CD8-positive, alpha-beta memory T cell (primary cell): ENCODE measurements around the gene OPA1. TPM values are rescaled to one million over a fixed set of nuclear protein-coding genes. Genes with fewer than 3 reads are reported as not detected.

Experiments used
- CTCF ChIA-PET: fragments of 350-600 bp; sonication (Branson Sonifier 250); formaldehyde crosslinking; loops from one replicate; lab custom pipeline; 2021; ENCODE audit warnings: antibody characterized with exemption; lab: Charles Lee
- POLR2A ChIA-PET: fragments of 350-600 bp; sonication (Branson Sonifier 250); formaldehyde crosslinking; loops from one replicate; lab custom pipeline; 2021; ENCODE audit warnings: antibody characterized with exemption; lab: Charles Lee
- DNase-seq, 5 donors: peaks; one replicate each; pipeline versions ENCODE4 v3.0.0 to v3.0.0-alpha.2; 2020 to 2022; ENCODE audit warnings: mixed read lengths in 1 of 5
- H3K27ac ChIP-seq: one replicate; pipeline ENCODE4 v1.7.0; 2013; ENCODE audit warnings: low read depth, mild to moderate bottlenecking, low read length, moderate library complexity
- H3K27me3 ChIP-seq: 2 replicates; pipeline ENCODE4 v1.7.0; 2013; ENCODE audit warnings: low read length, mild to moderate bottlenecking; ENCODE audit not compliant: insufficient read depth, poor library complexity, severe bottlenecking
- H3K36me3 ChIP-seq: 2 replicates; pipeline ENCODE4 v1.7.0; 2013; ENCODE audit warnings: mild to moderate bottlenecking, low read length, moderate library complexity; ENCODE audit not compliant: insufficient read depth
- H3K4me1 ChIP-seq: 2 replicates; pipeline ENCODE4 v1.7.0; 2013; ENCODE audit warnings: mild to moderate bottlenecking, low read length, moderate library complexity; ENCODE audit not compliant: insufficient read depth
- H3K4me3 ChIP-seq: 2 replicates; pipeline ENCODE4 v1.7.0; 2013; ENCODE audit warnings: mild to moderate bottlenecking, low read length
- H3K9me3 ChIP-seq: 2 replicates; pipeline ENCODE4 v1.7.0; 2013; ENCODE audit warnings: mild to moderate bottlenecking, low read length
- H3K27ac Mint-ChIP-seq, 8 donors: one replicate each; pipeline ENCODE4 v1.8.0; 2020 to 2021; ENCODE audit warnings: mixed read lengths in 8 of 8, mild to moderate bottlenecking in 6 of 8, inconsistent platforms in 3 of 8, moderate library complexity in 3 of 8
- H3K27me3 Mint-ChIP-seq, 2 donors: one replicate each; pipeline ENCODE4 v1.8.0; 2020 to 2021; ENCODE audit warnings: mixed read lengths in 2 of 2, mild to moderate bottlenecking in 1 of 2, moderate library complexity in 1 of 2
- H3K36me3 Mint-ChIP-seq, 3 donors: one replicate each; pipeline ENCODE4 v1.8.0; 2020 to 2021; ENCODE audit warnings: mixed read lengths in 3 of 3, inconsistent platforms in 1 of 3, mild to moderate bottlenecking in 1 of 3
- H3K4me1 Mint-ChIP-seq, 3 donors: one replicate each; pipeline ENCODE4 v1.8.0; 2020 to 2021; ENCODE audit warnings: mixed read lengths in 3 of 3, inconsistent platforms in 1 of 3, mild to moderate bottlenecking in 1 of 3
- H3K4me3 Mint-ChIP-seq, 7 donors: one replicate each; pipeline ENCODE4 v1.8.0; 2020 to 2021; ENCODE audit warnings: mixed read lengths in 7 of 7, mild to moderate bottlenecking in 6 of 7, moderate library complexity in 4 of 7, inconsistent platforms in 2 of 7
- H3K9me3 Mint-ChIP-seq, 5 donors: one replicate each; pipeline ENCODE4 v1.8.0; 2020 to 2022; ENCODE audit warnings: mixed read lengths in 5 of 5, mild to moderate bottlenecking in 3 of 5, moderate library complexity in 2 of 5, inconsistent platforms in 1 of 5
- polyA plus RNA-seq: library from polyadenylated mRNA; unstranded; fragments of 300-500 nt; fragmentation: Illumina TruSeq; gene quantifications from one replicate; pipeline ENCODE4 v1.2.3, GENCODE V29; 2021
- total RNA-seq, 2 experiments: library from RNA; stranded (reverse); gene quantifications; one replicate each; pipeline ENCODE4 v1.2.3, GENCODE V29; 2021

The OPA1 gene
- total and polyA plus RNA-seq, 3 experiments from 2014 or later, result 25.4 to 93.7 (median 86.1) TPM

DNA sequence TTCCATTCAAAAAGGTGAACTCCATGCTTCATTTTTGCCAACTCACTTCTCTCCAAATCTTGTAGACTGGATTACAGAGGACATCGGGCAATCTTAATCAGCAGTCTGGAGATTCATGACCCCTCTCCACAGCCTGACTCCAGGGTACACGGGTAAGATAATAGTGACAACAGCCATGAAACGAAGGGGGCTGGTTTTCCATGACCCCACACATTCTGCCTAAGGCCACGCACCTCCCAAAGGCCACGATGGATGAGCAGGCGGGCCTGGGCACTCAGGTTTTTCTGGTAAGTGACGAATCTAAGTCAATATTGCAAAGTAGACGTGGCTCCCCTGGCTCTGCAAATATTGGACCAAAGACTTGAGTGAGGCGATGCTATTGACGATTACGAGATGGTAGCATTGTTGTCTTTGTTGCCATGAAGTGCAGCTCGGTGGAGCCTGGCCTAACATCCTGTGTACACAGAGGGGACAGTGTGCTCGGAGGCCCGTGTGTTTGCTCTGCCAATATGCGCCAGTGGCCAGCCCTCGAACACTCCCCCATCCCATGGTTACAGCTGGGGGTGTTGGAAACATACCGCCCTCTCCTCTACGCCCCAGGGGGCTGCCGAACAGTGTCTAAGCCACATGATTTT lies 119.1 kb downstream of the OPA1 start:
- Mint-ChIP-seq H3K27me3 (peaks cover 0 to 10% of the 10 kb centered on the region in 2 donors), H3K9me3 (peaks cover 7 to 16% (median 14%) of the 10 kb centered on the region in 5 donors), H3K27ac (no peak overlapping the region), H3K36me3 (peaks cover 2 to 22% (median 7%) of the 10 kb centered on the region in 3 donors), H3K4me3 (no peak overlapping the region), H3K4me1 (peaks cover 2 to 5% (median 3%) of the 10 kb centered on the region in 3 donors)
- Histone ChIP-seq H3K27me3 (no peaks in the 10 kb centered on the region), H3K4me1 (no peaks in the 10 kb centered on the region), H3K4me3 (no peak overlapping the region), H3K9me3 (no peaks in the 10 kb centered on the region), H3K27ac (no peak overlapping the region), H3K36me3 (no peaks in the 10 kb centered on the region)
- ChIA-PET CTCF (no interaction called here), POLR2A (no interaction called here)
- no peak for DNase-seq

DNA sequence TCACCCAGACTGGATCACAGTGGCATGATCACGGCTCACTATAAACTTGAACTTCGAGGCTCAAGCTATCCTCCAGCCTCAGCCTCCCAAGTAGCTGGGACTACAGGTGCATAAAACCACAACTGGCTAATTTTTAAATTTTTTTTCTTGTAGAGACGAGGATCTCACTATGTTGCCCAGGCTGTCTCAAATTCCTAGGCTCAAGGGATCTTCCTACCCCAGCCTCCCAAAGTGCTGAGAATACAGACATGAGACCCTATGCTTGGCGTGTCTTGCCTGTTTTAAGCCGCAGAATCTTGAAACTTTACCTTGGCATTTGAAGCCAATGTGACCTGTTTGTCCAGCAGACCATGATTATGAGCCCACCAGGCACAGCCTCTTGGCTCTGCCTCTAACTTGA lies 119.9 kb downstream of the OPA1 start:
- Histone ChIP-seq H3K36me3 (no peaks in the 10 kb centered on the region), H3K27me3 (no peaks in the 10 kb centered on the region), H3K4me3 (no peak overlapping the region), H3K4me1 (no peaks in the 10 kb centered on the region), H3K27ac (no peak overlapping the region), H3K9me3 (no peaks in the 10 kb centered on the region)
- Mint-ChIP-seq H3K27me3 (peaks cover 0 to 13% of the 10 kb centered on the region in 2 donors), H3K4me3 (no peak overlapping the region), H3K27ac (no peak overlapping the region), H3K4me1 (peaks cover 3 to 5% (median 3%) of the 10 kb centered on the region in 3 donors), H3K9me3 (peaks cover 7 to 16% (median 14%) of the 10 kb centered on the region in 5 donors), H3K36me3 (peaks cover 2 to 22% (median 7%) of the 10 kb centered on the region in 3 donors)
- ChIA-PET CTCF (no interaction called here), POLR2A (no interaction called here)
- no peak for DNase-seq

- CTCF ChIA-PET, result no interaction called here
Observed at GRCh38 chr3:193714523-193715137, 121.6 kb downstream of the OPA1 start.

DNA sequence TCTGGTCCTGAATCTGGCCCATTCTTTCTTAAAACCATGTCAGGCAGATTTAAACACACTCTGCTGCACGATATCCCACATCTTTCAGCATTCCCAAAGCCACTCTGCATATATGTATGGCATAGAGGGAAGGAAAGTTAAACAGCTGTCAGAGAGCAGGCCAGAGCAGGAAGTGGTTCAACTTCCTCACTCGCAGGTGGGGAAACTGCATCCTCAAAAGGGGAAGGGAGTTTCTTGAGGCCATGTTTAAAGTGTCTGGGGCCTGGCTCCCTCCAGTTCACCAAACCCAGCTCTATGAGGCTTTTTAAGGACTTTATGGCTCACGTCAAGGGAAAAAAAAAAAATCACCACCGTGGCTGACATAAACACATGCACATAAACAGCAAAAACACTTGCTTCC lies 123.1 kb downstream of the OPA1 start:
- H3K9me3 ChIP-seq, result no peaks in the 10 kb centered on the region
- no peaks in the 10 kb centered on the region for H3K27me3 ChIP-seq
- Mint-ChIP-seq H3K36me3 (peaks cover 2 to 26% (median 7%) of the 10 kb centered on the region in 3 donors), H3K27ac (no peak overlapping the region), H3K9me3 (peaks cover 7 to 19% (median 14%) of the 10 kb centered on the region in 5 donors), H3K4me3 (no peak overlapping the region), H3K4me1 (peaks cover 3 to 5% (median 3%) of the 10 kb centered on the region in 3 donors), H3K27me3 (peaks cover 0 to 13% of the 10 kb centered on the region in 2 donors)
- H3K36me3 ChIP-seq, result no peaks in the 10 kb centered on the region
- ChIA-PET CTCF (no interaction called here), POLR2A (no interaction called here)
- no peak for DNase-seq
- H3K27ac ChIP-seq, result no peak overlapping the region
- no peak overlapping the region for H3K4me3 ChIP-seq
- no peaks in the 10 kb centered on the region for H3K4me1 ChIP-seq

More at GRCh38 chr3:193714523-193715137, 121.6 kb downstream of the OPA1 start:
- Mint-ChIP-seq H3K36me3 (peaks cover 2 to 26% (median 7%) of the 10 kb centered on the region in 3 donors), H3K27me3 (peaks cover 0 to 13% of the 10 kb centered on the region in 2 donors), H3K4me1 (peaks cover 3 to 5% (median 3%) of the 10 kb centered on the region in 3 donors), H3K27ac (no peak overlapping the region), H3K9me3 (peaks cover 7 to 19% (median 14%) of the 10 kb centered on the region in 5 donors), H3K4me3 (no peak overlapping the region)
- Histone ChIP-seq H3K27me3 (no peaks in the 10 kb centered on the region), H3K4me1 (no peaks in the 10 kb centered on the region), H3K27ac (no peak overlapping the region), H3K4me3 (no peak overlapping the region), H3K36me3 (no peaks in the 10 kb centered on the region), H3K9me3 (no peaks in the 10 kb centered on the region)
- POLR2A ChIA-PET, result no interaction called here
- DNase-seq, result no peak

GRCh38 chr3:193719735-193720134 lies 126.7 kb downstream of the OPA1 start:
- CTCF ChIA-PET, result no interaction called here
- Histone ChIP-seq H3K27me3 (no peaks in the 10 kb centered on the region), H3K36me3 (no peaks in the 10 kb centered on the region), H3K27ac (no peak overlapping the region), H3K4me3 (no peak overlapping the region), H3K4me1 (no peaks in the 10 kb centered on the region), H3K9me3 (no peaks in the 10 kb centered on the region)
- POLR2A ChIA-PET, result no interaction called here
- H3K4me3 Mint-ChIP-seq, result no peak overlapping the region
- peaks cover 10 to 19% of the 10 kb centered on the region in 2 donors for H3K27me3 Mint-ChIP-seq
- peaks cover 0 to 12% (median 5%) of the 10 kb centered on the region in 5 donors for H3K9me3 Mint-ChIP-seq
- H3K27ac Mint-ChIP-seq, result no peak overlapping the region
- peaks cover 3 to 5% (median 3%) of the 10 kb centered on the region in 3 donors for H3K4me1 Mint-ChIP-seq
- H3K36me3 Mint-ChIP-seq, result peaks cover 2 to 13% (median 4%) of the 10 kb centered on the region in 3 donors
- no peak for DNase-seq

DNA sequence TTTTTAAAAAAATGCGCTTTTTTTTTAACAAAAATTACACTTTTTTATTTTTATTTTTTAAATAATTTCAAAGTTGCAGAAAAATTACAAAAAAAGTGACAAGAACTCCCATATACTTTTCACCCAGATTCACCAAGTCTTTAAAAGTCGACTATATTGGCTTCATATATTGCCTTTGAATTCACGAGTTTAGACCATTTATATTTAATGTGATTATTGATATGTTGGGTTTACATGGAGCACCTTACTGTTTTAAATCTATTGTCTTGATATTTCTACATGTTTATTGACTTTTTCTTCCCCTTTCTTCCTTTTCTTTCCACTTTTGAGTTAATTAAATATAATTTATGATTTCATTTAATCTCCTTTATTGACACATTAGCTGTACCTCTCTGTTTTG lies 127.2 kb downstream of the OPA1 start:
- peaks cover 0 to 10% (median 5%) of the 10 kb centered on the region in 5 donors for H3K9me3 Mint-ChIP-seq
- Histone ChIP-seq H3K27ac (no peak overlapping the region), H3K4me3 (no peak overlapping the region), H3K36me3 (no peaks in the 10 kb centered on the region), H3K9me3 (no peaks in the 10 kb centered on the region), H3K4me1 (no peaks in the 10 kb centered on the region), H3K27me3 (no peaks in the 10 kb centered on the region)
- H3K4me3 Mint-ChIP-seq, result no peak overlapping the region
- H3K27me3 Mint-ChIP-seq, result peaks cover 10 to 19% of the 10 kb centered on the region in 2 donors
- peaks cover 2 to 13% (median 4%) of the 10 kb centered on the region in 3 donors for H3K36me3 Mint-ChIP-seq
- no peak overlapping the region for H3K27ac Mint-ChIP-seq
- ChIA-PET POLR2A (no interaction called here), CTCF (no interaction called here)
- H3K4me1 Mint-ChIP-seq, result peaks cover 3 to 5% (median 3%) of the 10 kb centered on the region in 3 donors
- no peak for DNase-seq

GRCh38 chr3:193722566-193722965 lies 129.6 kb downstream of the OPA1 start:
- H3K4me1 Mint-ChIP-seq, result no peaks in the 10 kb centered on the region
- peaks cover 3 to 19% of the 10 kb centered on the region in 2 donors for H3K27me3 Mint-ChIP-seq
- H3K9me3 Mint-ChIP-seq, result peaks cover 0 to 6% (median 0%) of the 10 kb centered on the region in 5 donors
- H3K4me3 Mint-ChIP-seq, result no peak overlapping the region
- Histone ChIP-seq H3K9me3 (no peaks in the 10 kb centered on the region), H3K4me3 (no peak overlapping the region), H3K36me3 (no peaks in the 10 kb centered on the region), H3K27me3 (no peaks in the 10 kb centered on the region), H3K27ac (no peak overlapping the region), H3K4me1 (no peaks in the 10 kb centered on the region)
- POLR2A ChIA-PET, result no interaction called here
- no peak for DNase-seq
- CTCF ChIA-PET, result no interaction called here
- no peak overlapping the region for H3K27ac Mint-ChIP-seq
- H3K36me3 Mint-ChIP-seq, result peaks cover 0 to 5% (median 2%) of the 10 kb centered on the region in 3 donors

DNA sequence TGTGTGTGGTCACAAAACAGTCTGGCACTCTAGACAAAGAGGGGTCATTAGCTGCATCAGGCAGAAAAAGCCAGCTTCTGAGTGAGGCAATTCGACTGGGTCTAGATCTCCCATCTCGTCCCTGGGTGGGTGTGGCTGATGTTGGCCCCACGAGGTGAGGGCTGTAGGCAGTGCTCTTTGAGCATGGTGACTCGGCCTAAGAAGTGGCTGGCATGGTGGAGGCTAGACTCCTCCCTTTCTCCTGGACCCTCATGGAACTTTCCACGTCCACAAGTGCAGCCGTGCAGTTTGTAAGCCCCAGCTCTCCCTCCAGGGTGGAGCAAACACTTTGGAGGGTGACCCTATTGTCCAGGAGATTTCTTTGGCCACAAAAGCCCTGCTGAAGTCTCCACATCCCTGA lies 134.1 kb downstream of the OPA1 start:
- no peaks in the 10 kb centered on the region for H3K36me3 ChIP-seq
- H3K27me3 Mint-ChIP-seq, result peaks cover 5 to 36% of the 10 kb centered on the region in 2 donors
- no peaks in the 10 kb centered on the region for H3K4me1 Mint-ChIP-seq
- ChIA-PET CTCF (no interaction called here), POLR2A (no interaction called here)
- H3K9me3 Mint-ChIP-seq, result no peaks in the 10 kb centered on the region
- H3K4me3 Mint-ChIP-seq, result no peak overlapping the region
- H3K27ac ChIP-seq, result no peak overlapping the region
- no peak overlapping the region for H3K4me3 ChIP-seq
- H3K9me3 ChIP-seq, result no peaks in the 10 kb centered on the region
- peaks cover 0 to 2% (median 0%) of the 10 kb centered on the region in 3 donors for H3K36me3 Mint-ChIP-seq
- no peaks in the 10 kb centered on the region for H3K27me3 ChIP-seq
- no peak for DNase-seq
- H3K4me1 ChIP-seq, result no peaks in the 10 kb centered on the region
- H3K27ac Mint-ChIP-seq, result no peak overlapping the region
